Cardiac muscle cell (in vitro differentiated cells and primary cell): ENCODE results near the gene GNB4. TPM values are rescaled to one million over a fixed set of nuclear protein-coding genes. Genes with fewer than 3 reads are reported as not detected.
A peak's percentile ranks its signal among the peaks of the same experiment; 100 is the strongest.

Source experiments
- DNase-seq, 2 donors: peaks; one replicate each; pipeline versions ENCODE4 v3.0.0 to v3.0.0-alpha.2; 2010 to 2017; ENCODE audit warnings: low read depth in 1 of 2, low spot score in 1 of 2
- H3K27ac ChIP-seq: fragments of 200-600 bp; sonication (generic); 2 replicates; pipeline ENCODE4 v1.5.1; 2016
- H3K27me3 ChIP-seq: fragments of 200-600 bp; sonication (generic); 2 replicates; pipeline ENCODE4 v1.6.0; 2016; ENCODE audit warnings: control low read depth
- H3K36me3 ChIP-seq: fragments of 200-600 bp; sonication (generic); 2 replicates; pipeline ENCODE4 v1.5.1; 2016; ENCODE audit warnings: control low read depth
- H3K4me1 ChIP-seq: fragments of 200-600 bp; sonication (generic); 2 replicates; pipeline ENCODE4 v1.8.1; 2017; ENCODE audit warnings: low read depth, mild to moderate bottlenecking, mixed run types
- H3K4me3 ChIP-seq: fragments of 200-600 bp; sonication (generic); 2 replicates; pipeline ENCODE4 v1.5.1; 2016; ENCODE audit warnings: mild to moderate bottlenecking
- H3K9me3 ChIP-seq: fragments of 200-600 bp; sonication (generic); 2 replicates; pipeline ENCODE4 v1.5.1; 2017; ENCODE audit warnings: low read depth, mild to moderate bottlenecking, control low read depth
- polyA plus RNA-seq: library from polyadenylated mRNA; unstranded; fragments of >200 nt; fragmentation: Nextera tagmentation; extraction: Ambion mirVana; gene quantifications from 2 replicates; pipeline ENCODE4 v1.2.1, GENCODE V29; 2016
- total RNA-seq: library from RNA; depleted of rRNA; stranded (reverse); fragments of >200 nt; gene quantifications from 2 replicates; pipeline ENCODE4 v1.2.3, GENCODE V29; 2016
- TF ChIP-seq, protein P1 (sequence below): IDR thresholded peaks from 2 replicates; pipeline ENCODE4 v1.5.1; 2012; ENCODE audit warnings: low read depth, mild to moderate bottlenecking, low read length

The GNB4 gene
- total and polyA plus RNA-seq, 2 experiments from 2014 or later, result 18.4 to 26.7 TPM

DNA sequence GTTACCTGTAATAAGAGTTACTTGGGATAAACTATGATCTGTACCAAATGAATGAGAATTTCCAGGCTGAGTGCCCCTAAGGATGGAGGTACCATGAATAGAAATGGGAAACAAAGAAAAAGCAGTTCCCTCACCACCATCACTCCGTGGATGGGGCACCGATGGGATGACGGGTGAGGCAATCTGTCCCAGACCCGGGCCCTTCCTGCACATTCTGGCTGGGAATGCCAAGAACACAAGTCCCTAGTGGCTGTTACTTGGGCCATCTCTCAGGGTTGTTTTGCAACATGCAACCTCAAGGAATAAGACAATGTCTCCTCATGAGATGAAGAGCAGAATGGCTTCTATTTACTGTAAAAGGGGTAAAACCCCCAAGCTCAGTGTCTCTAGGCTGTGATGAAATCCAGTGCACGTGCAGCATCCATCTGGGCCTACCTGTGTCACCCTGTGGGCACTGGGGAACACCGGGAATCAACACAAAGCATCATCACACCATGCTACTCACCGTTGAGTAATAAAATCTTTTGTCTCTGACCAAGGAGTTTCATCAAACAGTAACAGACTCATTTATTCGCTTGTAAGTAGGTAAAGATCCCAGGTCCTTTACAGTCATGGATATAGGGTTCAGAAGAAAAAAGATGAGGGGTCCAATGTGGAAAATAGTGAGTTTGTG is 22.3 kb downstream of the GNB4 start:
- TF ChIP-seq, protein P1, sequence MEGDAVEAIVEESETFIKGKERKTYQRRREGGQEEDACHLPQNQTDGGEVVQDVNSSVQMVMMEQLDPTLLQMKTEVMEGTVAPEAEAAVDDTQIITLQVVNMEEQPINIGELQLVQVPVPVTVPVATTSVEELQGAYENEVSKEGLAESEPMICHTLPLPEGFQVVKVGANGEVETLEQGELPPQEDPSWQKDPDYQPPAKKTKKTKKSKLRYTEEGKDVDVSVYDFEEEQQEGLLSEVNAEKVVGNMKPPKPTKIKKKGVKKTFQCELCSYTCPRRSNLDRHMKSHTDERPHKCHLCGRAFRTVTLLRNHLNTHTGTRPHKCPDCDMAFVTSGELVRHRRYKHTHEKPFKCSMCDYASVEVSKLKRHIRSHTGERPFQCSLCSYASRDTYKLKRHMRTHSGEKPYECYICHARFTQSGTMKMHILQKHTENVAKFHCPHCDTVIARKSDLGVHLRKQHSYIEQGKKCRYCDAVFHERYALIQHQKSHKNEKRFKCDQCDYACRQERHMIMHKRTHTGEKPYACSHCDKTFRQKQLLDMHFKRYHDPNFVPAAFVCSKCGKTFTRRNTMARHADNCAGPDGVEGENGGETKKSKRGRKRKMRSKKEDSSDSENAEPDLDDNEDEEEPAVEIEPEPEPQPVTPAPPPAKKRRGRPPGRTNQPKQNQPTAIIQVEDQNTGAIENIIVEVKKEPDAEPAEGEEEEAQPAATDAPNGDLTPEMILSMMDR, result no peak
- DNase-seq, result no peak

DNA sequence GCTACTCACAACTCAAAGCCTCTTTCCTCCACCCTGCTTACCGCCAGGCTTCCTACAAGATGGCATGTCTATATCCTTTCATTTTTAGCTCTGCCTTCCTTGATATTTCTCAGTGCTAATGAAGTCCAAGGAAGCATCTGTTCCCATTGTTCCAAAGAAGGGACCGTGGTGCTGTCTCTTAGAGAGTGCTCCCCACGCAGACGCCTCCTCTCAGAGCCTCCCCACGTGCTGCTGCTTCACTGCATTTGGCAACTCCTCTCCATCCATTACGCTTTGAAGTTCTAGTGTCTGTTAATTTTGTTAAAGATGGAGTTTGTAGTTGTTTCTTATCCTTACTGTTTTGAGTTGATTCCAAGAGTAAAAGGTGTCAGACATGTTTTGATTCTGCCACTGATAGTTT is 26.2 kb downstream of the GNB4 start:
- TF ChIP-seq, protein P1, result no peak
- H3K4me1 ChIP-seq, result peaks cover 9% of the 10 kb centered on the region
- DNase-seq, result no peak
- no peaks in the 10 kb centered on the region for H3K36me3 ChIP-seq
- H3K9me3 ChIP-seq, result no peaks in the 10 kb centered on the region
- H3K27me3 ChIP-seq, result no peaks in the 10 kb centered on the region
- no peak overlapping the region for H3K27ac ChIP-seq
- no peak overlapping the region for H3K4me3 ChIP-seq

More for the DNA sequence above, 22.3 kb downstream of the GNB4 start:
- H3K36me3 ChIP-seq, result no peaks in the 10 kb centered on the region
- H3K9me3 ChIP-seq, result no peaks in the 10 kb centered on the region
- no peaks in the 10 kb centered on the region for H3K27me3 ChIP-seq
- peak overlapping the region; percentile 16 for H3K27ac ChIP-seq
- peaks cover 2% of the 10 kb centered on the region for H3K4me1 ChIP-seq
- no peak overlapping the region for H3K4me3 ChIP-seq

DNA sequence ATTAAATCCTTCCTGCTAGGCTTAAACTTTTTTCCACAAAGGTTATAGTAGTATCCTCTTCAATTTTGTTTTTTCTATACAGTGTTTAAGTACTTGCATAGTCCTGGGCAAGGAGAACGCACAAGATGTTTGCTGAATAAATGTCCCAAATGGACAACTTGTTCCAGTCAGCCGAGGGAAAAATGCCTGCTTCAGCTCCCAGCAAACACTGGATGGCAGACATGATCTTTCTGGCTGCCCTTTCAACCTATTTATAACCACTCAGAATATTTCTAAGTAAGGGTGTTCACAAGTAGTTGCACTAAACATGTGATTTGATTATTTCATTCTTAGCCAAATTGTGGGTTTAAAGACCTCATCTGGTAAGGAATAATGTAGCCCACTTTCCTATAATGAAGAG is 29.8 kb downstream of the GNB4 start:
- H3K36me3 ChIP-seq, result peaks cover 9% of the 10 kb centered on the region
- H3K27ac ChIP-seq, result no peak overlapping the region
- no peaks in the 10 kb centered on the region for H3K27me3 ChIP-seq
- H3K9me3 ChIP-seq, result no peaks in the 10 kb centered on the region
- H3K4me3 ChIP-seq, result no peak overlapping the region
- TF ChIP-seq, protein P1, result peak; percentile 63
- DNase-seq, result peak; percentile 65 to 68
- H3K4me1 ChIP-seq, result peaks cover 7% of the 10 kb centered on the region

DNA sequence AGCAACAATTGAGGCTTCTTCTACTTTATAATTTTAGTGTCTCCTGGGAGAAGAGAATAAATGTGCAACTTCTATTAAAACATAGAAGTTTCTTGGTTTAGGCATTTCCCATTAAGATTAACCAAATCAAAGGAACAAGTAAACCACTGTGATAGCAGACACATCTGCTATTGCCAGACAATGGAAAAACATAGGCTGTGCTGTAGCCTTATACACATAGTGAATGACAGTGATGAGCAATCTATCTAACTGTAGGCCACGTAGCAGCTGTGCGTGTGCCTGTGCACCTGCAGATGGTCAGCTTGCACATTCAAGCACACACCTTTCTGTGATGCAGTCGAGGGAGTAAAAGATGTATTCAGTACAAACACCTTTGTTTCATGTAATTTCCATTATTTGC is 32.7 kb downstream of the GNB4 start:
- H3K36me3 ChIP-seq, result peaks cover 13% of the 10 kb centered on the region
- no peak overlapping the region for H3K27ac ChIP-seq
- H3K9me3 ChIP-seq, result no peaks in the 10 kb centered on the region
- TF ChIP-seq, protein P1, result no peak
- no peak overlapping the region for H3K4me3 ChIP-seq
- no peaks in the 10 kb centered on the region for H3K27me3 ChIP-seq
- no peak for DNase-seq
- H3K4me1 ChIP-seq, result peaks cover 7% of the 10 kb centered on the region

DNA sequence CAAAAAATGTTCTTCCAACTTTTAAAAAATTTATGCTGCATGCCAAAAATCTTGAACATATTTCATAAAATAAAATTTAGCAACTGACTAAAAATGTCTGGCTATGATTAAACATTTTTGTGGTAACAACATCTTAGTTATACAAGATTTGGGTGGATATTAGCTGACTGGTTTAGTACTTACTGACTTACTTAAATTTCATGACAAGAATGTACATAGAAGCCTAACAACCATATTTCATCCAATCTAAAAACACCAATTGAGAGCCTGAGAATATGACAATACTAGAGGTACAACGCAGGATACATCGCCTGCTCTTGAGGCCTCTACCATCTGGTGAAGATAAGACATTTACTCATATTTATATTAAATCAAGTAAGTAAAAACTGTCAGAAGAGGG is 34.6 kb downstream of the GNB4 start:
- peak in 1 of 2 donors; percentile 9 for DNase-seq
- Histone ChIP-seq H3K36me3 (peaks cover 18% of the 10 kb centered on the region), H3K27ac (no peak overlapping the region), H3K27me3 (no peaks in the 10 kb centered on the region), H3K4me1 (peaks cover 5% of the 10 kb centered on the region), H3K4me3 (no peak overlapping the region), H3K9me3 (no peaks in the 10 kb centered on the region)
- TF ChIP-seq, protein P1, result no peak
